SW 1271 (cell line): ENCODE measurements around the gene BRD1.
"Not testable (repeated sequence)": the region's sequence is repeated elsewhere in the genome, so short reads cannot be mapped to it uniquely, and the experiment has no call there.

Experiments used
- DNase-seq, 2 experiments: peaks; one replicate each; lab custom pipeline; 2025; lab: John Stamatoyannopoulos, UW

Gene BRD1

DNA sequence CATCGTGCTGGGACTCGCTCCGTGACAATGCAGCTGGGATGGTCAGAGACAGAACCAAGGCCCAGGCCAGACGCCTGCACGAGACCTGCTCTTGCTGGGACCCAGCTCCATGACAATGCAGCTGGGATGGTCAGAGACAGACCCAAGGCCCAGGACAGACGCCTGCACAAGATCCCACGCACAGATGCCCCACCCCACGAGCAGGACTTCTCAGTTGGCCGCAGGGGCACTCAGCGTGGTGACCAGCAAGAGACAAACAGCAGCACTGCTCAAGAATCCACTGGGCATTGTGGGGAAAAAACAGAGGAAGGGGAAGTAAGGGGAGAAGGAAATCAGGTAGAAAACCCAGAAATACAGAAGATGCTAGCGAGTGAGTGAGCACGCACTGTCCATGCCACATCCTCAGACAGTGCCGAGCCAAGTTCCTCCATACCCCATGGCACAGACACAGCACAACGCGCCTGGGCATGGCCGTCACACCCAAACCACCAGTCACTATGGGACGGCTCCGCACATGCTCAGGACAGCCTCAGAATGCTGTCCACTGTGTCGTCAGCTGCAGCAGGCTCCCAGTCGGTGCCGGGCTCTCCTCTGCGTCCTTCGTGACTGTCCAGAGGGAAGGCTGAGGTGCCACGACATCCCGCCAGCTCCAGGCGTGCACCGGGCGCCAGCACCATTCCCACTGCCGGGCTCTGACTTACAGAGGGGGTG is 44.5 kb downstream of the BRD1 start:
- DNase-seq, result no peak

DNA sequence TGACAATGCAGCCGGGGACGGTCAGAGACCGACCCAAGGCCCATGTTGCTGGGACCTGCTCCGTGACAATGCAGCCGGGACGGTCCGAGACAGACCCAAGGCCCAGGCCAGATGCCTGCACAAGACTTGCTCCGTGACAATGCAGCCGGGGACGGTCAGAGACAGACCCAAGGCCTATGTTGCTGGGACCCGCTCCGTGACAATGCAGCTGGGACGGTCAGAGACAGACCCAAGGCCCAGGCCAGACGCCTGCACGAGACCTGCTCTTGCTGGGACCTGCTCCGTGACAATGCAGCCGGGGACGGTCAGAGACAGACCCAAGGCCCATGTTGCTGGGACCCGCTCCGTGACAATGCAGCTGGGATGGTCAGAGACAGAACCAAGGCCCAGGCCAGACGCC is 45.8 kb downstream of the BRD1 start:
- not testable (repeated sequence) for DNase-seq

DNA sequence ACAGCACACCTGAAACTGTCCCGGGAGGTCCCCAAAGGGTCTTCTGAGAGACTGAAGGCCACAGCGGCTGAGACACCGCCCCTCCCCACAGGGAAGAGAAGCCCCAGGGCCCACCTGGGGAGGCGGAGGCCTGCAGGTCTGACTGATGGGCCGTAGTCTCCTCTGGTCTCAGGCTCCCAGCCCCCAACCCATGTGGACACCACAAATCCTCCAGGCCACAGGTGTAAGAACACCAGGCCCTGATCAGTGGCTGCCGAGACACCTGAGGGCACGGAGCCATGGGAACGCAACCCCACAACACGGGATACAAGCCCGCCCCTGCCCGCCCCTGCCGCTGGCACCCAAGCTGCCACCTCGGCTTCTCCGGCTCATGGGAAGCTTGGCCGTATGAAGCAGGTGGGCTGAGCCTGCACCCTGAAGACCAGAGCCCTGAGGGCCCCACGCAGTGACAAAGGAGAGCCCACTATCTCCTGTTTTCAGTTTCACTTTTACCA is 46.3 kb downstream of the BRD1 start:
- DNase-seq, result no peak

DNA sequence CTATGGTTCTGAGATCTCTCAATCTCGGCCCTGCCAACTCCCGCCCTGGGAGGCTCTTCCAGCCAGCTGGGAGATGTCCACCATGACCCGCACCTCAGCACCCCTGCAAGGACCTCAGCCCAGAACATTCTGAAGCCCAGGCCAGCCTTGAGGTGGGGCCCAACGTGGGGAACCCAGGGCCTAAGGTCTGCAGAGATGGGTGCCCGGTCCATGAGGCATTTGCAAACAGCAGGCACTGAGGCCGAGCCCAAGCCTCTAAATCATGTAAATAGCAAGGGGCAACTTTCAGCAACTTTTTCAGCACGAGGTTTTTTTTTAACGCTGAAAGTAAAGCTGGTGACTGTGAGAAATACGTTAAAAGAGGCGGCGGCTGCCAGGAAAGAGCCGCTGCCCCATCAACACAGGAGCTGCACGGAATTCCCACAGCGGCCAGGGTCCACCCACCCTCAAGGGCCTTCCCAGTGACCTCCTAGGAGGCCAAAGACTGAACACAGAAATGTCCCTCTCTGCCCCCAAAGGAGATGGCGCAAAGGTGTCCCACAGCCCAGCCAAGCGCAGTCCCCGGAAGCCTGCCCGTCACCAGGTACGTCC is 46.9 kb downstream of the BRD1 start:
- DNase-seq, result no peak

DNA sequence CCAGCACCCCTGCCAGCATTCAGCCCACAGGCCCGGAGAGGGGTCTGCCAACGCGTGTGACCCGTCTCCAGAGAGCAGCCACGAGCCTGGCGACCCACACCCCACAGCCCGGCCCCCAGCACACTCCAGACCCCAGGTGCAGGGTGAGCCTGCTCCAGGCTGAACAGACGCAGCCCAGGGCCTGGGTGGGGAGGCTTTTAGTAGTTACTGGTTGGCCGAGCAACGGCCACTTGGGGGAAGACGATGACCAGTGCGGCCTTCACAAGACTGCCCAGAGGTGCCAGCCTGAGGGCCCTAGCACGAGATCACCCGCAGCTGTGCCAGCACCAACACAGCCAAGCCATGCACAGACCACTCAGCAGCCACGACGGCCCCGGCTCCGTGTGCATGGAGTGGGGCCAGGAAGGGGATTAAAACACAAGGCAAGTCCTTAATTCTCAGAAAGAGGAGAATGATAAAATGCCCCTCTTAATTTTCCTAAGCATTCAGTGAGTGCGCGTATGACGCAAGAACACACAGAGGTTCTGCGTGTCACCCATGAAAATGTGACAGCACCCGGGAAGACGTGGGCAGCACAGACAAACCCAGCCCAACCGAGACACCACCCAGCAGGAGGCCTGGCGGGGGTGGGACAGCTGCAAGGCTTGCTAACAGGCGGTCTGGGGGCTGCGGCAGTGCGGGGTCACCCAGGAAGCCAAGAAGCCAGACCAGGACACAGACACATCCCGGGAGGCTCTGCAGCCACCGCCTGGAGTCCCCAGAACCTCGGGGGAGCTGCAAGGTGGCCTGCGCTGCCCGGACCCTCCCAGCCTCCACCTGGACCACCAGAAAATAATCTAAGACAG is 47.6 kb downstream of the BRD1 start:
- no peak for DNase-seq

DNA sequence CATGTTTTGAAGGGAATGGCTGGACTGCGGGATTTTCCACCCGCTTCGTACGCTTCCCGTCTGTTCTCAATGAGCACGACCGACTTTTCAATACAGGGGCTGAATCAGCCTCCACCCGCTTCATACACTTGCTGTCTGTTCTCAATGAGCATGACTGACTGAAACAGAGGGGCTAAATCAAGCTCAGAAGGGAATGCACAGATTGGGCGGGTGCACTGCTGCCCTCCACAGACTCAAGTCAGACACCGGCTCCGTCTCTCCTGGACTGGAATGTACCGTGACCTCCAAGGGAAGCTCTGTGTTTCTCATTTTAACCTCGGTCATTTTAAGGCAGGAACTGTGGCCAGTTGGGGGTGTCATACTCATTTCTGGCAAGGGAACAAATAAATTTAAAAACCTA is 48.5 kb downstream of the BRD1 start:
- no peak for DNase-seq

DNA sequence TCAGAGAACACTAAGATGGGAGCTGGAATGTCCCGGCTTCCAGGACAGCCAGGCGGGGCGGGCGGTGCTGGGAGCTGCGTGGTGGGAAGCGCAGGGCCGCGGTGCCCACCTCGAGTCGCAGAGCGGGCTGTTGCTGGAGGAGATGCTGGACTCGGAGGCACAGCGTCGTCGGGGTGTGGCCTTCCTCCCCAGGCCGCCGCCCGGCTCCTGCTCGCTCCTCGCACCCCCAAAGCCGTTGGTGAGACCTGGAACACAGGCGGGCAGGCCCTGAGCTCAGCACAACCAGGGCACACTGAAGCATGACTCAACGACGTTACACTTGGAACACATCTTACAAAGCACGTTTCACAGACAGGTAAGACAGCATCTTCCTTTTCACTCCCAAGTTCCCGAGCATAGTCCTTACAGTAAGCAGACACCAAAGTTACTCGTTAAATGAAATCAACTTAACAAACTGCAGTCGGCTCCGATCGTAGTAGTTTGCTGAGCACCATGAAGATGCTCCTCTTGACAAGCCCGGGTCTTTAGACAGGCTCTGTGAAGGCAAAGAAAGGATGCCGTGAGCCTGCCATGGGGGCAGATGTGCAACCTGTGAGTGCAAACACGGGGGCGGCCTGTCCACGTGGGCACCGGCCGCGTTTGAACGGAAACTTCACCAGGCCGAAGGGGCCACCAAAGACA is 50.0 kb downstream of the BRD1 start:
- no peak for DNase-seq

DNA sequence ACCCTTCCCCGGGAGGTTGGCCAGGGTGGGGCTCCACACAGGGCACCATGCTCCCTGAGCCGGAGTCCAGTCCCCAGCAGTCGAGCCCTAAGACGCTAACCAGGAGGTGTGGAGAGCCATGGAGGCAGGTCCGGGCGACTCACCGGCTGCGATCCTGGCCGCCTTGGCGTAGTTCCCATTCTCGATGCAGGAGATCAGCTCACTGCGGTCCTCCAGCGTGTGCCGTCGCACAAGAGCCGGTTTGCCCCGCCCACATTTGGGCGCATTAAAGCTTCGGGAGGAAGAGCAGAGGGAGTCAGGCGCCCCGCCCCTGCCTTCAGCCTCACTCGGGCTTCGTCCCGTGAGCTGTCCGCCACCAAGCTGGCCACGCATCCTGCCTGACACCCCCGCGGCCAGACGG is 50.8 kb downstream of the BRD1 start:
- no peak for DNase-seq

DNA sequence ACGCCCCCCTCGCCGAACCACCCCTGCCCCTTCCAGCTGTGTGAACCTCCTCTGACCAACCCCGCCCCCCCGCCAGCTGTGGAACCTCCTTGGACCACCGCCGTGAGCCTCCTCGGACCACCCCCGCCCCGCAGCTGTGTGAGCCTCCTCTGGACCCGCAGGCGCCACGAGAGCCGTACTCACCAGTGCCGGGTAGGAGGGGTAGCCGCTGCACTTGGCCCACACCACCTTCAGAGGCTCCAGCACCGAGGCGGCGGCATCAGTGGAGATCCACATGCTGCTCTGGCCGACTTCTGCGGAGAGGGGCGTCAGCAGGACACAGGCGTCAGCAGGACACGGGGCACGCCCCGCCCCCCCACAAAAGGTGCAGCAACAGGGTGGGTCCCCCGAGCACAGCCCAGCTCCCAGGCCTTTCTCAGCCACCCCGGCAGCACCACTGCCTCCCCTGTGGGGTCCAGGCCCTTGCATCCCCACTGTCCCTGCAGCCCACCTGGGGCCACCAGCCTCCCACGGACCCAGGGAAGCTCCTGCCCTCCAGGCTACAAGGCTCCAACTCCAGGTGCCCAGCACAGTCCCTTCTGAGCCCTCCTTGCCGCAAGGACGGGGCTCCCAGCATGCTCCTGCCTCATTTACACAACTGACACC is 51.7 kb downstream of the BRD1 start:
- no peak for DNase-seq

DNA sequence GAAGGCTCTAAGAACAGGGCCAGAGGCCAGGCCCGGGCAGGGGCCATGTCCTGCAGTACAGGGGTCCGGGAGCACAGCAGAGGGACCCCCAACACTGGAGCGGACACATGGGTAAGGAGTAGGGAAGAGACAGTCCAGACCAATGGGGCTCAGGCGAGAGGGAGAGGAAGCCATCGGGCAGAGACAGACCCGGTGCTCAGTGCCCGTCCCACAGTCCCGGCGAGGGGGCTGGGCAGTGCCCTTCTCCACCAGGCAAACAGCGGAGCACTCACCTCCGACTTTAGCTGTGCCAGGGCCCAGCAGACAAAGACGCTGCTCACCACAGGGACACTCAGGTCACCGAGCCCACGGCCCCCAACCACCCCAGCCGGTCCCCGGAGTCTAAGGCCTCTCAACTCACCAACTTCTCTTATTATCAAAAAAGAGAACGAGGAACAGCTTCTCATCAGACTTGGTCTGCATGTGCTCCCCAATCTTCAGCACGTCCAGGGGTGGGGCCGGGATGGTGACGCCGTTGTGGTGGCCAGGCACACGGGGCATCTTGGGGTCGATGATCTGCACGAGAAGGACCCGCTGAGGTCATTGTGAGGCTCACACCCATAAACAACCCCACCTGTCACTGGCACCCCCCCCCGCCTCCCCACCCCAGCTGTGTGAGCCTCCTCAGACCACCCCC is 52.3 kb downstream of the BRD1 start:
- no peak for DNase-seq

DNA sequence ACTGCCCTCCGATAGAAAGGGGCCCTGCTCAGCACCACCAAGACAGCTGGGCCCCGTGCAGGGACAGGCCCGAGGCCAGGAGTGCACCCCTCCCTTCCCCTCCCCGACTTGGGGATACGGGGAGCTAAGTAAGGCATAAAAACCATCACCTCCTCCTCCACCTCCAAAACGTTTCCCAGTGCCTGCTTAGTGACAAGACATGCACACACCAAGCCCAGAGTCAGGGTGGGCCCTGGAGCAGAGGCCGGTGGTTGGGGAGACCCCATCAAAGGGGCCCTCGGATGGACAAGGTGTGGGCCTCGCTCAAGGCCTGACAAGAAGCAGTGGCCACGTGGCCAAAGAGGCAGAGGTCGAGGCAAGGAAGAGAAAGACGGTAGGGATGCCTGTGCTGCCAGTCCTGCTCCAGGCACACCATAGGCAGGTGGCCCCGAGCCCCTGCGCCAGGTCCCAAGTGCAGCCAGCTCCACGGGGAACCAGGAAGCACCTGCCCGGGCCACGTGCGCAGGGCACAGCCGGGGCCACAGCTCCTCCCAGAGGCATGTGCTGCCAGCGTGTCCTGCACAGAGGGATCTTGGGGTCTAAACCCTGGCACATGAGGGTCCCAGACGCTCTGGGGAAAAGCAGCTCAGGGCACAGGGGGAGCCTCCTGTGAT is 53.0 kb downstream of the BRD1 start:
- DNase-seq, result no peak

DNA sequence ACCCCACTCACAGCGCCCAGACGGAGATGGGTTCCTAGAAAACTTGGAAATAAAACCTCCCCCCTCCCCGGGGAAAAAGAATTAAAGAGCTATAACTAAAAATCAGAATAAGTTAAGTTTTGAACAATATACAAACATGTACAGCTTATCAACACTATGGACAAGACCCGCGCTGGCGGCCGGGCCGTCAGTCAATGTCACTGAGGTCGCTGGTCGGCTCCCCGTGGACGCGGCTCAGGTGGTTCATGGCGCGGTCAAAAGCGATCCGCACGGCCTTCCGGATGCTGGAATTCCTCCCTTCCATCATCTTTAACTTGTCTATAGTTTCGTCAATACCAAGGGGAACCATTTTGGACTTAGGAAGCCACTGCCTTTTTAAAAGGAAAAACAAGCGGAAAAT is 53.6 kb downstream of the BRD1 start:
- DNase-seq, result no peak

DNA sequence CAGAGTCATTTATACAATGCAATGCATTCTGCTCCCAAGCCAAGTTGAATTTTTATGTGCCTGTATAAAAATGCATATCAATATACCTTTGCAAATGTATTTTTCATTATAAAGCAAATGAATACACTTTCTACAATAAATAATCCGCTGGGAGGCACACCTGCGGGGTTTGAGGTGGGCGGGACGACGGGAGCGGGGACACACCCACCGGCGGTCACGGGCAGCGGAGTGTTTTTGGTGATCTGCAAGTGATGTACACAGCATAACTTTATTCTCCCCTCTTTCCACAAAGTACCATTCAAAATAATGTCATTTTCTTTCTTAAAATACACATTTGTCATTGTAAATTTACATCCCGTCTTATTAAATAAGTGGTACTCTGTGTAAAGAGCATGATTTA is 54.1 kb downstream of the BRD1 start:
- no peak for DNase-seq

DNA sequence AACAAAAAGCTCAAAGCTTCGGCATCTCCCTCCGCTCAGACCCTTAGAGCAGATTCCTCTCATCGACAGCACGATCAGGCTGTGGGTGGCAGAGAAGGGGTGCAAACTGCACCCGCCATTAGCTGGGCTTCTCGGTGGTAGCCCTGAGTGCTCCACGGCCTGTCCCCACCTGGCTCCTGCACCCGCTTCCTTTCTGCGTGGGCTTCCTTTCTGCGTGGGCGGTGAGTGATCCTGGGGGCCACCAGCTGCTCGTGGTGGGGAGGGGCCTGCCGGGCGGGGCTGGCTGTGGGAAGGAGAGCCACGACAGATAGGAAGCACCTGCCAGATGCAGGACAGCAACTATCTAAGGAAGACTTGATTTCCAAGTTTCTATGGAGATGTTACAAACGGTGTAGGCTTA is 55.0 kb downstream of the BRD1 start:
- no peak for DNase-seq

DNA sequence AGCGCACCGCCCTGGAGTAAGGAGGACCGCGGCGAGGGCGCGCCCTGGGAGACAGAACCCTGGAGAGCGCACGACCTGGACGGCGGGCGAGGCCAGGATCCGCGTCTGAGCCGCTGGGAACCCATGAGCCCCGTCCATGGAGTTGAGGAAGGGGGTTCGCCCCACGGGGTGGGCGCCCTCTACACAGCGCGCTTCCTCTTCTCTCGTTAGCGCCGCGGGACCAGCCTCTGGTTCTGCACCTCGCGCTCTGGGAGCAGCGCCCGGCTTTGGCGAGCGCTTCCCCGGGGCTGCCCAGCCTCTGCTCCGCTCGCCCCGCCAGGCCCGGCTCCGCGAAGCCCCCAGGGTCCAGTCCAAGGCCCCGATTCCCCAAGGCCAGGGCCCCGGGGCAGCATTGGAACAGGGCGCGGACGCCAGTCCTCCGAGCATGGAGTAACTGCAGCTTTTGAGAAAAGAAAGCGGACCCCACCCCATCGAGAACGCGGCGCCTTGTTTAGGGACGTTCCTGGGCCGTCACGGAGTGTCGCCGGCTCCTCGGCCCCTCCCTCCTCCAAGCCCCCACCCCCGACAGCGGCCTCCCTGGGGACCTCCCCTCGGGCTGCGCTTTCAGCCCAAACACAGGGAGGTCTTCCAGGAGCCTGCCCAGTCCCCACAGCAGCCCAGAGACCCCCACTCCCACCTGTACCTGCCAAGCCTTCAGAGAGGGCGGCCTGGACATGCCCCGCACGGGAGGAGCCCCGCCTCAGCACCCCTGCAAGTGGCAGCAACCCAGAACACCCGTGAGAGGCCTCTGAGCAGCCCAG is 56.2 kb downstream of the BRD1 start:
- no peak for DNase-seq

DNA sequence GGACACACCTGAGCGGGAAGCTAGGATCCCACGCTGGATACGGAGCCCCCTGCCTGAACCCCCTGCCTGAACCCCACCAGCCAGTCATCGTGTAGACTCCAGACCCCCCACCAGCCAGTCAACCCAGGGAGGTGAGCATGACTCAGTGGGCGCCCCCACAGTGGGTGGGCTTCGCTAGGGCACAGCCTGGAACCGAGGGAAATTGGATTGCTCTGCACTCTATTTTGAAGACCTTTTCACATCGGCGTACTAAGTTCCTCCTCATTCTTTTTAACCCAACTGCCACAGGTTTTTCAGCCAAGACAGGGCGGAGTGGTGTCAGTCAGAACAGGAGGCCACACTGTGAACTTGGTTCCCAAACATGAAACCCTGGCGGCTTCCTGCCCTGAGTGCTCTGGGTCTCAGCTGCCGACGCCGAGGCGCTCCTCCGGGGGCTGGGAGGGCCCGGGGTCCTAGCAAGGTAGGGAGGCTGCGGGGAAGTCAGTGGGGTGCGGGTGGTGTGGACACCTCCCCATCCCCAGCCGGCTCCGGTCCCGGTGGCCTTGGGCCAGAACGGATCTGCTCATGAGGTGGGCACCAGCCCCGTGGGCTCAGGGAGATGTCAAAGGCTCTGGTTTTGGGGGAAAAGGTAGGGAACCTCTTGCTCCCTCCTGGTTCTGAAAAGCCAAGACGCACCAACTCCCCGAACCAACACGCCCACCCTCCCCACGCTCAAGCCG is 57.0 kb downstream of the BRD1 start:
- no peak for DNase-seq

DNA sequence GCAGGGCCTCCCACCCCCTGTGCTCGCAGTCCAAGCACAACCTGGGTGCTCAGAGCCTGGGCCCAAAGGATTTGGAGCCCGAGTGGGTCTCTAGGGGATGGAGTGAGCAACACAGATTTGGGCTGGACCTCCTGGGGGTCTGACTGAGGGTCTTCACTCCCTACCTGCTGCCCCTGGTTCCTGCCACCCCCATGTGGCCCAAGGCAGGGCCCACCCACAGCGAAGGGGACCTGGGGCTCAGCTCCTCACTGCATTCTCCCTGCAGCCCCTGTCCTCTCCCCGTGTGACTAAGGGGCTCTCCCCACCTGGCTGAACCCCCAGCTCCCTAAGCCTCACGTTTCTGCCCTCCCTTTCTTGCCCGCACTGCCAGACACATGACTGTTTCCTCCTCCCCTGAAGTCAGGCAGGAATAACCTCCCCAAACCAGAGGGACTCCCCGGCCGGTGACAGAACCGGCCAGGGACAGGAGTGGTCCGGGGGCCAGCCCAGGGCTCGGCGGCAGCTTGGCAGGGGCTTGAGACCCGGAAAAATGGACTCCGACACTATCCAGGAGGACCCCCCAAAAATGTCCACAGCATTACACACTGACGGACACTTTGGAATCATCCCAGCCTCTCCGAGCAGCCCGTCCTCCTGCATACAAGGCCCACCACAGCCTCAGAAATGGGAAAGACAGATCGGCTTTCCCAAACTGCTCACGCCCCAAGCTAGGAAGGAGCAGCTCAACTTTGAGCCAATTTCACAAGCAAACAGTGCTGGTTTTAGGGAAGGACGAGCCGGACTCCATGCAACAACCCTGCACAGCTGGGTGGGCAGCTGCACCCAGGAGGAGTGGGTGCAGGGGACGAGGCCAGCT is 57.8 kb downstream of the BRD1 start:
- DNase-seq, result no peak

DNA sequence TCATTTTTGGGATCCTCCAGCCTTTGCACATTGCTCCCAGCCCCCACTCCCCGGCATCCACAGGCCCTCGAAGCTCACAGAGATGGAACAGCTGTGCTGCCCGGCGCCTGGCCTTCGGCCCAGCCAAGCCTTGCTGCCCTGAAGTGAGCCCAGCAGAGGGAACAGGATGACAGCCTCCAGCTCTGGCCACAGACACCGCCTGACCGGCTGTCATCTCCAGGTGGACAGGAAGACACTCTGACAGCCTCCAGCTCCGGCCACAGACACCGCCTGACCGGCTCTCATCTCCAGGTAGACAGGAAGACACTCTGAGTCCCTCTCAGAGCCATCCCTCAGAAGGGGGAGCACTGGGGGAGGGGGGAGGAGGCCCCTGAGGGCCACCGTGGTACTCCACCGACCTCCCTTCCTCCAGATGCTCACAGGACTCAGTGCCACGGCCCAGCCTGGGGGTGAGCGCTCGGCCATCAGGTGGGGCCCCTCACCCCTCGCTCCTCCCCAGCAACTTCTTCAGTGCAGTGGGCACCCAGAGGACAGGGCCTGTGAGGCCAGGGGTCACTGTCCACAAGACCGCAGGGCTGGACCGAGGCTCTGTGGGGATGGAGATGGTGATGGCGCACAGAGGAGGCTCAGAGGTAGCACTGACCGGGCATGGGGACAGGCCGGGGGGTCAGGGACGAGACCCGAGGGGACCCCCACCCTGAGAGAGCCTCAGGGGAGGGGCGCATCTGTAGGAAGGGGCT is 58.6 kb downstream of the BRD1 start:
- no peak for DNase-seq
